ENCODE results near the gene PIGBOS1. TPM values are rescaled to one million over a fixed set of nuclear protein-coding genes. Genes with fewer than 3 reads are reported as not detected.
"Not testable (repeated sequence)": the region's sequence is repeated elsewhere in the genome, so short reads cannot be mapped to it uniquely, and the experiment has no call there.

PIGBOS1 gene, protein sequence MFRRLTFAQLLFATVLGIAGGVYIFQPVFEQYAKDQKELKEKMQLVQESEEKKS
- 10.1 TPM for total RNA-seq
- long read RNA-seq, partial matches to known transcripts, result 0 of 7 reads
- long read RNA-seq, other reads (novel, unspliced or antisense), result 2 of 7 reads

DNA sequence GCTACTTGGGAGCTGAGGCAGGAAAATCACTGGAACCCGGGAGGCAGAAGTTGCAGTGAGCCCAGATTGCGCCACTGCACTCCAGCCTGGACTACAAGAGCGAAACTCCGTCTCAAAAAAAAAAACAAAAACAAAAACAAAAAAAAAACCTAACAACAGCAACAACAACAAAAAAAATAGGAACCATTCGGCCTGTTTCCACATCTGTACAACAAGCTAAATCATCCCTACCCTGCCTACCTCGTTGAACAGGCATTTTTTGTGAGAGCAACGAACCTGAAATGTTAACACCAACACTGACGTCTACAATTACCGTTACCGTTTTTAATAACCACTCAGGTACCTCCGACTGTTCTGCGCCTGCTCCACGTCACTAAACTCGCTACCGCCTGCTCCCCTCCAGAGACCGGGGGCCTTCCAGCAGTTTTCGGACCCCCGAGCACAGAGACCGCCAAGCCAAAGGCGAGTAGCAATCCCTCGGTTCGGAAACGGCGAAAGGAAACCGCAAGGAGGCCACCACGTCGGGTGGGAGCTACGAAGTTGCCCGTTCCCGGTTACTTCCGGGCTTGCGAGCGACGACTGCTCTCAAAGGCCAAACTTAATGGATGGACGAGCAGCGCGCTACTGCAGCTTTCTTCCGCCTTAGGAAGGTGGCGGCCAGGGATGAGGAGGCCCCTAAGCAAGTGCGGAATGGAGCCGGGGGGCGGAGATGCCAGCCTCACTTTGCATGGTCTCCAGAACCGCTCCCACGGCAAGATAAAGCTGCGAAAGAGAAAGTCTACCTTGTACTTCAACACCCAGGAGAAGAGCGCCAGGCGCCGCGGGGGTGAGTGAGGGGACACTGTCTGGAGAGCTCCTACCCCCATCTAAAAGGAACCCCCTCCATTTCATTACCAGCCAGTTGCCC, at the start of gene PIGBOS1, which contains the start of gene PIGB:
PIGBOS1 (minus strand) TSS at position 536 of the 907 bp plus-strand sequence. CDS start 1,331 bp downstream, outside the sequence.
PIGB (plus strand) TSS at position 635 of the 907 bp plus-strand sequence; CDS start at position 664, 29 bp downstream.
- peak; percentile 94 for DNase-seq (ENCODE audit: low spot score)

DNA sequence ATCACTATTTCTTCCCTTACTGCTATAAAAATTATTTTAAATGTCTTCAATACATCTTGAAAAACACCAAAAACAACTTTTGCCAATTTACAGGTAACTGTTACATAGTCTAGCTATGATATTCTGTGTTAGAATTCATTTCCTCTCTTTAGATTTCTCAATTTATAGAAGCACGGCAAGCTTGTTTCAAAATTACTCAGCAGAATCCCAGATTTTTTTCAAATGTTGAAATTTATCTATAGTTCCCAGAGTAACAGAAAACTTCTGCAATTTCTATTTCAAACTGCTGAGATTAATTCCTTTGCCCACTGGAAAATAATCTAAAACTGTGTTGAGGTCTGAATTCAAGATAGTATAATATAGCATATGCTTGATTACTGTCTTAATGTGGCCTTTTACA, 48.1 kb upstream of the PIGBOS1 start:
- DNase-seq (ENCODE audit: low spot score), result no peak

DNA sequence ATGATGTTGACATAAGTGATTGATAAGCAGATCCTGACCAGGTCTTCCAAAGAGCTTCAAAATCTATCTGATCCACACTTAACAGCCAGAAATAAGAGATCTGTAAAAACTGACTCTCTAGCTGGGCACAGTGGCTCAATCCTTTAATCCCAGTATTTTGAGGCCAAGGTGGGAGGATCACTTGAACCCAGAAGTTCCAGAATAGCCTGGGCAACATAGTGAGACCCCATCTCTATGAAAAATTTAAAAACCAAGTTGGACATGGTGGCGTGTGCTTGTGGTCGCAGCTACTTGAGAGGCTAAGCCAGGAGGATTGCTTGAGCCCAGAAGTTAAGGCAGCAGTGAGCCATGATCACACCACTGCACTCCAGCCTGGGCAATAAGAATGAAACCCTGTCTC, 43.7 kb upstream of the PIGBOS1 start:
- DNase-seq (ENCODE audit: low spot score), result no peak

DNA sequence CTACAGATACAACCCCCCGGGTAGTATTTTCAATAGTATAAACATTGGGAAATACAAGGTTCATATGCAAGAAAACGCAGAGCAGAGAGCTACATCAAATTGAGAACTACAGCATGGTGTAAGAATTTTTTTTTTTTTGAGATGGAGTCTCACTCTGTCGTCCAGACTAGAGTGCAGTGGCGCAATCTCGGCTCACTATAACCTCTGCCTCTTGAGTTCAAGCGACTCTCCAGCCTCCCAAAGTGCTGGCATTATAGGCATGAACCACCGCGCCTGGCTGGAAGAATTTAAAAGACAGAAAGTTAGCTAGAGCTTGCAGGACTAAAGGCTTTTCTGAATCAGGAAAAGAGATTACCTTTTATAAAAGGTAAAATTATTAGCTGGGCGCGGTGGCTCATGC, 42.1 kb upstream of the PIGBOS1 start:
- DNase-seq (ENCODE audit: low spot score), result no peak

DNA sequence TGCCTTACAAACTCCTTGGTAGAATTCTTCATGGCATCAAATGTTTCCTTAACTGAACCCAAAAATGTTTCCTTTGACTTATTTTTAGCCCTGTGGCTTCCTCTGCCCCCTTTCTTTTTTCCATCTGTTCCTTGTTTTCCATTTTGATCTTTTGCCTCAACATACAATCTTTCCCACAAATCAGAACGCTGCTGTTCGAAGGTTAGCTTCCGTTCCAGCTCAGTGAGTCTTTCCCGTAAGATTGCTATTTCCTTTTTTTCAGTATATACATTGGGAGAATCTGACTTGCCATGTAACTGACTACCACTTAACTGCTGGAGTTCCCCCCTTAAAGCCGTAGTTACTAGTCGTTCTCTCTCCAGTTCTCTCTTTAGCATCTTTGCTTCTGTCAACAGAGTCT, 41.3 kb upstream of the PIGBOS1 start:
- DNase-seq (ENCODE audit: low spot score), result no peak

DNA sequence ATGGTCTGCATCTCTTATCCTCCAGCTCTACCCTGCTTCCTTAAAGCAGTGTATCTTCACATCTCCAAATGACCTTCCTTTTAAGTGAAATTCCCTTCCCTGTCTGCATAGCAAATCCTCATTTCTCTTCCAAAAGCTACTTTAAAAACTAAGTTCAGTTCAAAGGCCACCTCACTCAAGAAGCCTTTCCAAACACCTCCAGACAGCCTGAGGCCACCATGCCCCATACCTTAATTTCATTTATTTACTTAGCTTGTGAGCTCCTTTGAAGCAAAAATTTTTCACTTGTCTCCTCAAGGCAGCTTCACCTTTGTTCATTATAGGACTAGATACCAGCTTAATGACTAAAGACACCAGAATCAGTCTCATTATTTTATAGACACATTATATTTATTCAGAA, 39.5 kb upstream of the PIGBOS1 start:
- no peak for DNase-seq (ENCODE audit: low spot score)

DNA sequence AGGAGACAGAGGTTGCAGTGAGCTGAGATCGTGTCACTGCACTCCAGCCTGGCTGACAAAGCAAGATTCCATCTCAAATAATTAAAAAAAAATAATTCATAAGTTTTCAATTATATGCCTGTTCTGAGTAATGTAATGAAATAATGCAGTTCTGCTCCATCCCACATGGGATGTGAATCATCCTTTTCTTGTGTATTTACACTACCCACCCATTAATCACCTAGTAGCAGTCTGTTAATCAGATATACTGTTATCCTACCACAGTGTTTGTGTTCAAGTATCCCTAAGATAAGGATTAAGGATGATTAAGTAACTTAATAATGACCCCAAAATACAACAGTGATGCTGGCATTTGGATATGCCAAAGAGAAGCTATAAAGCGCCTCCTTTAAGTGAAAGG, 38.9 kb upstream of the PIGBOS1 start:
- no peak for DNase-seq (ENCODE audit: low spot score)

DNA sequence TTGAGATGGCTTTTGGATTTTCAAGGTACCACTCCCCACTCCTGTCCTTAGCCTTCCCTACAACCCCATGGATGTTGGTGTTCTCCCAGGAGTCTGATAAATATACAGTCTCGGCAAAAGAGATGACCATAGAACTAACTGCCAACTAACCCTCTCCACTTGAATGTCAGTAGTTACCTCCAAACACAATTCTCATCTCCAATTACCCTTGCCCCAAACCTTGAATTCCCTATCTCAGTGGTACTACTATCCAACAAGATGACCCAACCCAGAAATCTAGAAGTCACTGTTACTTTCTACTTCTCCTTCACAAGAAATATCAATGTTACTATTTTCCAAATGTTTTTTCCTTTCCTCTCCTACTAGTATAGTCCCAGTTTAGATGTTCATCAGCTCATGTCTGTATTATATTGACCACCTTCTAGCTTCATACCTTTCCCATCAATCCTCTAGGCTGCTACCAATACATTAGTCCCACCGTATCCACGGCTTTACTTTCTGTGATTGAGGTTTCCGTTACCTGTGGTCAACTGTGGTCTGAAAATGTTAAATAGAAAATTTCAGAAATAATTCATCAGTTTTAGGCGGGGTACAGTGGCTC, 38.2 kb upstream of the PIGBOS1 start:
- DNase-seq (ENCODE audit: low spot score), result no peak

DNA sequence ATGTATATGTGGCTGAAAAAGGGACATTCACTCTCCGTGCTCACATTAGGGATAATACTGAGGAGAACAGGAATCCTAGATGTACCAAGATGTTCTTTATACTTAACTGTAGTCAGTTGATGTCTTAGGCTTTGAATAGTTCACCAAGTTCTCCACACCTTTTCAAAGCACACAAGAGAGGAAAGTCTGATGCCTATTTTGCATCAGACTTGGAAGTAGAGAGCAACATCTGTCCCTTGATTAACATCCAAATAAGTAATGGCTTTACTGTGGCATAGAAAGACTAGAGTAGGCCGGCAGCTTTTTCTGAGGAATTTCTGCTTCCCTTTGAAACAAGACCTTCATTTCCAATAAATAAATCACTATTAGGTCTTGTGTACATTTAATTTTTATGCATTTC, 34.1 kb upstream of the PIGBOS1 start:
- no peak for DNase-seq (ENCODE audit: low spot score)

DNA sequence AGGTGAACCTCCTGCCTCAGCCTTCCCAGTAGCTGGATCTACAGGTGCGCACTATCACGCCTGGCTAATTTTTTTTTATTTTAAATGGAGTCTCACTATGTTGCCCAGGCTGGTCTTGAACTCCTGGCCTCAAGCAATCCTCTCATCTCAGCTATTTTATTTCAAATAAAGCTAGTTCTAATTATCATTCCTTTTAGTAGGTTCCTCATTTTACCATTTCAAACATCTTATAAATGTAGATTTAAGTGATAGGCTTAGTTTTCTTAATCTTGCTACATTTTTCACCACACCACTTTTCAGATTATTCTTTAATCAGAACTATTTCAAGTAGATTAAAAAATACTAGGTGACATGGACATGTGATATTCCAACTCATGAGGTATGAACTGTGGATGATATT, 30.4 kb upstream of the PIGBOS1 start:
- no peak for DNase-seq (ENCODE audit: low spot score)

DNA sequence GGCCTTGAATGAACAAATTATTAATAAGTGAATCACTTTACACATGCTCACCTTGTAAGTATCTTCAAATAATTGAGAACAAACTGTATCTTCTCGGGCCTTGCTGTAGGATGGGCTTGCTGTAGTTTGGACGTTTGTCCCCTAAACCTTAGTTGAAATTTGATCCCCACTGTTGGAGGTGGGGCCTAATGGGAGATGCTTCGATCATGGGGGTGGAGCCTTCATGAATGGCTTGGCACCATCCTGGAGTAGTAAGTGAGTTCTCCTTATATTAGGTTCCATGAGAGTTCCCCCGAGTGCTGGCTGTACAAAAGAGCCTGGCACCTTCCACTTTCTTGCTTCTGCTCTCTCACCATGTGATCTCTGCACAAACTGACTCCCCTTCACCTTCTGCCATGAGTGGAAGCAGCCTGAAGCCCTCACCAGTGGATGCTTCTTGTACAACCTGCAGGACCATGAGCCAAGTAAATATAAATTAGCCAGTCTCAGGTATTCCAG, 29.4 kb upstream of the PIGBOS1 start:
- DNase-seq (ENCODE audit: low spot score), result no peak

DNA sequence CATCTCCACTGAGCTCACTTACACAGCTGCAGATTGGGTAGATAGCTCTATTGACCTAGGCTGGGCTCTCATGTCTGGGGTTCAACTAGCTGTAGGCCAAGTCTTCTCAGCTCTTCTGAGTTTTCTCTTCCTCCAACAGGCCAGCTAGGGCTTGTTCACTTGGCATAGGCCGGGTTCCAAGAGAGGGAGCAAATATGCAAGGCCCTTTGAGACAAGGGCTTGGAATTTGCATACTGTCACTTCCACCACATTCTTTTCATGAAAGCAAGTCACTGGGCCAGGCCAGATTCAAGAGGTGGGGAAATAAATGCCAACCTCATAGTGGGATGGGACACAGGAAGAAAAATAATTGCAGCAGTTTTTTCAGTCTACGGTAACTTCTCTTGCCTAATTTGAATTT, 25.3 kb upstream of the PIGBOS1 start:
- DNase-seq (ENCODE audit: low spot score), result no peak

DNA sequence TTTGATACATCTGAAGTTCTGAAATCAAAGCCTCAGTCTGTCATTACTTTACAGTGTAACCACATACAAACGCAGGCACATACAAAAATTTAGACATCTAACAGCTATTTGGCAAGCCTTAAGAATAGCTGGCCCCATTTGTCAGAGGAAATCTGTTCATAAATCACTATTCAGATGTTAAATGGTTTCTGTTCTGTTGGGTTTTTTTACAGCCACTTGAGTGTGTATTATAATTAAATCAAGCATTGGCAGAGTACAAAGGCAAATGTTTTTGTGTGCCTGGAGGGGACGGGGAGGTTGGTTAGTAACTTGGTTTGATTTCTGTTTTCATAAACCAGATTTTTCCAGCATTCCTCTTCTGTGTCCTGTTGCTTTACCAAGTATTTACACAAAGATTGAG, 24.2 kb upstream of the PIGBOS1 start:
- DNase-seq (ENCODE audit: low spot score), result no peak

DNA sequence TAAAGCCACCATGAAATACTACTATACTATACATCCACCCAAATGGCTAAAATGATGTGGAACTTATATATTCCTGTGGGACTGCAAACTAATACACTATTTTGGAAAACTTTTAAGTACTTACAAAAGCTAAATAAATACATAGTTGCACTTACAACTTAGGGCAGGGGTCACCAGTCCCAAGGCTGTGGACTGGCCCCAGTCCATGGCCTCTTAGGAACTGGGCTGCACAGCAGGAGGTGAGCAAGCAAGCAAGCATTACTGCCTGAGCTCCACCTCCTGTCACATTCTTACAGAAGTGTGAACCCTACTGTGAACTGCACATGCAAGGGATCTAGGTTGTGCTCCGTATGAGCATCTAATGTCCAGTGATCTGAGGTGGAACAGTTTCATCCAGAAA, 18.2 kb upstream of the PIGBOS1 start:
- no peak for DNase-seq (ENCODE audit: low spot score)

DNA sequence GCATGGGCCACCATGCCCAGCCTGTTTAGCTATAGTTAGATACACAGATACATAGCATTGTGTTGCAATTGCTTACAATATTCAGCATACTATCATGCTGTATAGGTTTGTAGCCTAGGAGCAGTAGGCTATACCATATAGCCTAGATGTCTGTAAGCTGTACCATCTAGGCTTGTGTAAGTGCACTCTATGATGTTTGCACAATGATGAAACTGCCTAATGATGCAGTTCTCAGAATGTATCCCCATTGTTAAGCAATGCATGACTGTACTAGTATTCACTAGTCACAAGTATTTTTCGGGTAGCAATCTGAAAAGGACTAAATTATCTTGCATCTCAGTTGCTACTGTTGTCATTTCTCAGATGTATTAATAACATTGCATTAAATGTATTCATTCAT, 16.1 kb upstream of the PIGBOS1 start:
- no peak for DNase-seq (ENCODE audit: low spot score)

DNA sequence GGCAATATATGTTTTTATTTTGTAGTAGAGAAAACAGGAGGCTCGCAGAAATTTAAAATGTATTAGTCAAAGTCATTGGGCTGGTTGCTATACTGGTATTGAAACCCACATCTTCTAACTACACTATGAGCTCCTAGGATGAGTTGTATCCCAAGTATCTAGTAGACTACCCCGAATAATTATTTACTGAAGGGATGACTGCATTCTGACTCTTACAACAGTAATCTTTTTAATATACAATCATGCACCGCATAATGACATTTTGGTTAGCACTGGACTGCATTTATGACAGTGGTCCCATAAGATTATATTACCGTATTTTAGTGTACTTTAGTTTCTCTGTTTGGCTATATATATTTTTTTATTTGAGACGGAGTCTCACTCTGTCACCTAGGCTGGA, 15.4 kb upstream of the PIGBOS1 start:
- DNase-seq (ENCODE audit: low spot score), result no peak

DNA sequence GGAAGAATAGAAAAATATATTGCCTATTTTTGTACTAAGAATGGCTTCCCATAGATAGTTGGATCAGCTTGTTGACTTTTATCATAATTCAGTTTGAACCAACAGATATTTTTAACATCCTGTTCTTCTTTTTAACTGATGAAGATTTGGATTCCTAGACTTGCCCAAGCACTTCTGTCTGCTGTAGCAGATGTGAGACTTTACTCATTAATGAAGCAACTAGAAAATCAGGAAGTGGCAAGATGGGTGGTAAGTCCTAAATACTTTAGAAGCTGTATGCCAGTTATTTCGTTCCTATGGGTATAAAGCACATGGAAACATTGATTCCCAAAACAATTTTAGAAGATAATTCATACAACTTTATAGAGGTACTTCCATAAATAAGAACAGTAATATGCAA, 8.5 kb upstream of the PIGBOS1 start:
- DNase-seq (ENCODE audit: low spot score), result no peak

DNA sequence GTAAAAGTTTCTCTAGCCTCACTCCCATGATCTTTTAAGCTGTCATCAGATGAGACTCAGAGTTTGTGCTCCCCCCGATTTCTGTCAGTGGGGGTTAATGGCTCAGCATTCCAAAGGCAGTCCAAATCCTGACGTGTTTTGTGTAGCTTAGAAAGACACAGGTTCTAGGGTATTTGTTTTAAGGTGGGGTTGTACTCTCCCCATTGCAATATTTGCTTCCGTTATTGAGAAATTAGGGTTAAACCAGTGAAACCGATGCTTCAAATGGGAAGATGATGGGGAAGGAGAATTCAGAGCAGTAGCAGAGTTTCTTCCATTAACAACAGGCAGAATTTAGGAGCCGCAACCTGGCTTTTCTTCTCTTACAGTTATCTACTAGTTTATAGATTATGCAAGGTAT, 3.5 kb upstream of the PIGBOS1 start:
- DNase-seq (ENCODE audit: low spot score), result no peak

DNA sequence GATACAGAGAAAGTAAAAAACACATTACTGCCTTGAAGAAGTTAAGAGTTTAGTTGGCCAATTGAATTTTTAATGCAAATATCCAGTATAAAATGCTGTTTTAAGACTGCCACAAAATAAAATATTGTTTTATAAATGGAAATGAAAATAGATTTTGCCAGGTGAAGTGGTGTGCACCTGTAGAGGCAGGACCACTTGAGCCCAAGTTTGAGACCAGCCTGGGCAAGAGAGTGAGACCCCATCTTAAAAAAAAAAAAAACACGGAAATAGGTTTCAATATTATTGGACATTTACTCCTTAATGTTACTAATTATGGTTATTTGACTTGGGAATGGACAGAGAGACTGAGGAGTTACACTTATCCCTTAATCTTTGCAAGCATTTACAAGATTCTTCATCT, 2.0 kb upstream of the PIGBOS1 start:
- no peak for DNase-seq (ENCODE audit: low spot score)

DNA sequence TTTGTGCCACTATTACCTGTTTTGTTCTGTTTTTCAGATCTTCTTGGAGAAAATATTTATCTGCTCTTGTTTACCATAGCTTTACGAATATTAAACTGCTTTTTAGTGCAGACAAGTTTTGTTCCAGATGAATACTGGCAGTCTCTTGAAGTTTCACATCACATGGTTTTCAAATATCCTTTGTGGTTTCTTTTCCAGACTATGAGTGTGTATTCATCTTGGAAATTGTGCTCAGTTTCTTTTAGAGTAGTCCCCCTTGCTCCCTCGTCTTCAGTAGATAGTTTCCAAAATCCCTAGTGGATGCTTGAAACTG, 1.3 kb upstream of the PIGBOS1 start:
- no peak for DNase-seq (ENCODE audit: low spot score)

DNA sequence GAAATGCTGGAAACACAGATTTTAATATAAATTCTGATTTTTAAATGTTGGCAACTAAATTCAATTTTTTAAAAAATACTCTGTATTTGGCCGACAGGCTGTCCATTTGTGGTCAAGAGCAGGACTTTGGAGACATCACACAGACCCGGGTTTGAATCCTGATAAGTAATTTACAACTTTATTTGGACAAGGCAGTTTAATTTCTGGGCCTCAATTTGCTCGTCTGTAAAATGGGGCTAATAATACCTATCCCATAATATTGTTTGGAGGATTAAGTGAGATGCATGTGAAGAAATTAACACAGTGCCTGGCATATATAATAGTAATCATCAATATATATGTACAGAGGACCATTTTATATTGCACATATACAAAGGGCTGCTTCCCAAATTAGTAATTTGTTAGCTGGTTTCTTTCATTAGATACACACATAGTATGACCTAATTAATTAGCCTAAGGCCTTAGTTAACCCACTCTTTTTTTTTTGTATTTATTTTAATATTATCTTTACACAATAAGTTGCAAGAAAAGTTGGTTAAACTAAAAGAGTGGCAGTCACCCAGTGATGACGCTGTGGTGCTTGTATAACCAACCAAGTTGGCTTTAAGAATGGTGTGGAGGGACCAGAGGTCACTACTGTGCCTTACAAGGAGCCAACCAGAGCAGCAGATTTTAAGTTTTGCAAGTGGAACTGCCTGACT, 764 bp upstream of the PIGBOS1 start:
- DNase-seq (ENCODE audit: low spot score), result no peak

DNA sequence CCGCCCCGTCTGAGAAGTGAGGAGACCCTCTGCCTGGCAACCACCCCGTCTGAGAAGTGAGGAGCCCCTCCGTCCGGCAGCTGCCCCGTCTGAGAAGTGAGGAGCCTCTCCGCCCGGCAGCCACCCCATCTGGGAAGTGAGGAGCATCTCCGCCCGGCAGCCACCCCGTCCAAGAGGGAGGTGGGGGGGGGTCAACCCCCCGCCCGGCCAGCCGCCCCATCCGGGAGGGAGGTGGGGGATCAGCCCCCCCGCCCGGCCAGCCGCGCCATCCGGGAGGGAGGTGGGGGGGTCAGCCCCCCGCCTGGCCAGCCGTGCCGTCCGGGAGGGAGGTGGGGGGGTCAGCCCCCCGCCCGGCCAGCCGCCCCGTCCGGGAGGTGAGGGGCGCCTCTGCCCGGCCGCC, 16.1 kb downstream of the PIGBOS1 start:
- not testable (repeated sequence) for DNase-seq (ENCODE audit: low spot score)
